ENCODE measurements around the gene SZRD1.

SZRD1 gene

DNA sequence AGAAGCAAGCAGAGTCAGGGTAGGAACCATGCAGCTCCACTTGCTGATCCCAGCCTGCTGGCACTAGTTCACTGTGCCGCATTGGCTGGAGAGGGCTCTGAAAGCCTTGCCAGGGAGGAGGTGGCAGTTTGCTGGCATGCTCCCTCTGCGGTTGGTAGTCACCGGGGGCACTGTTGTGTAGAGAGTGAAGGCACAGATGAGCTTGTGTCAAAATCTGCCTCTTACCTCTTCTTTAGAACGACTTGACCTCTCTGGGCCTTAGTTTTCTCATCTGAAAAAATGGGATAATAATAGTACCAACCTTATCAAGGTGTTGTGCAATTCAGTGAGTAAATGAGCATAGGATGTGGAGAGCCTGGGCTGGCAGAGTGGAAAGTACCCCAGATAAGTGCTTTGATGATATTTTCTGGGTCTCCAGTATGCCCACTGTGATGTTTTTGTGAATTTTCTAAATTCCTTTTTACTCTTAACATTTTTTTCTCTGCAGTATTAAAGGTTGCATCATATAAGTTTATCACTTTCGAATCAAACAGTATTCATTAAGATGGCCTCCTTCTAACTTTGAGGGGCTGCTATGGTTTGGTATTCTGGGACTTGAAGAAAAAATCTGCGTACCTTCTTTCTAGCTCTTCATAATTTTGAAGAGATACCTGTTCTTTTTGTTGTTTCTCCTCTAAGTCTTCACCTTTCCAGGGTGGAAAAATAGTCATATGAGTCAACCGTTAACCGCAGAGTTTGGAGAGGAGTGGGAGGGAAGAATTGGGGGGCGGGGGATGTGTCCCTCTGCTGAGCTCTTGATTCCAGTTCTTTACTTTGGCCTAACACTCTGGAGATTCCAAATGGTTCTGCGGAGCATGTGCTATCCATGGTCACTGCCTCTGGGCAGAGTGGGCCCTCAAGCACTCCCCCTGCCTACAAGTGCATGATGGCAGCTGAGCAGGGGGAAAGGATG is 26.8 kb downstream of the SZRD1 start:
- no peak for DNase-seq (ENCODE audit: low read depth in 1 of 2, low spot score in 1 of 2)

DNA sequence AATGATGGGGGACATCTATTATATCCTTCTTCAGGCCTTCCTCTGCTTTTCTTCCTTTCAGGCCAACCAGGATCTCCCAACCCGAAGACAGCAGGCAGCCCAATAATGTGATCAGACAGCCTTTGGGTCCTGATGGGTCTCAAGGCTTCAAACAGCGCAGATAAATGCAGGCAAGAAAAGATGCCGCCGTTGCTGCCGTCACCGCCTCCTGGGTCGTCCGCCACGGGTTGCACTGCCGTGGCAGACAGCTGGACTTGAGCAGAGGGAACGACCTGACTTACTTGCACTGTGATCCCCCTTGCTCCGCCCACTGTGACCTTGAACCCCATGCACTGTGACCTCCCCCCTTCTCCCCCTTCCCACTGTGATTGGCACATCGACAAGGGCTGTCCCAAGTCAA is 27.9 kb downstream of the SZRD1 start:
- no peak for DNase-seq (ENCODE audit: low read depth in 1 of 2, low spot score in 1 of 2)

DNA sequence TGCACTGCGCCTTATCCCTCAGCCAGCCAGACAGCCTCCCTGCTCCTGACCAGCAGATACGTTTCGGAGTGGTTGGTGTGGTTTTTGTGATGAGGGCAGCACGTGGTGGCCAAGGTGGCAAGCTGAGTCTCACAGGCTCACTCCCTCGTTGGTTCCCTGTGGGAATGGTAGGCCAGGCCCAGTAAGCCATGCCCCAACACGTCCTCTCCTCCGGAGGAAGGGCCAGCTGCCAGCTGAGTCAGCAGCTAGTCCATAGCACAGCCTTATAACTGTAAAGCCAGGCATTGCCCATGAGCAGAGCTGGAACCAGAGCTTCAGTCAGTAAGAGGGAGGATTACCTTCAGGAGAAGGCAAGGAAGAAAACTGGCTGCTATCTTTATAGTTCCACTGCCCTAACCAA is 29.5 kb downstream of the SZRD1 start:
- DNase-seq (ENCODE audit: low read depth in 1 of 2, low spot score in 1 of 2), result no peak

DNA sequence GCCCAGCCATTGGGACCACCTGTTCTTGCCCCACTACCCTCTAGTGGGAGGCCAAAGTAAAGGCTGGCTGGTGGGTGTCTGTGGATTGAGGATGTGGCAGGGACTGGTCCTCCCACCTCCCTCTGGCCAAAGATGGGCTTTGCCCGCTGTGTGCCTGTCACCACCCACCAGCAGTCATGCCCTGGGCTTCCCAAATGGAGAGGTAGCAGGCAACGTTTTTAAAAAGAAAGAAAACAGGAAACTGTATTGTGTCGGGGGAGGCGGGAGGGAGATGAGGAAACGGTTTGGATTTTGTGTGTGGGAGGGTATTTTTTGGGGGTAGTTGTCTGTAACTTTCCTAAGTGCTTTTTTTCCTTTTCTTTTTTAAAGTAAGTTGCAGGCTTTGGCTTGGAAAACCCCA is 30.1 kb downstream of the SZRD1 start:
- DNase-seq (ENCODE audit: low read depth in 1 of 2, low spot score in 1 of 2), result no peak

DNA sequence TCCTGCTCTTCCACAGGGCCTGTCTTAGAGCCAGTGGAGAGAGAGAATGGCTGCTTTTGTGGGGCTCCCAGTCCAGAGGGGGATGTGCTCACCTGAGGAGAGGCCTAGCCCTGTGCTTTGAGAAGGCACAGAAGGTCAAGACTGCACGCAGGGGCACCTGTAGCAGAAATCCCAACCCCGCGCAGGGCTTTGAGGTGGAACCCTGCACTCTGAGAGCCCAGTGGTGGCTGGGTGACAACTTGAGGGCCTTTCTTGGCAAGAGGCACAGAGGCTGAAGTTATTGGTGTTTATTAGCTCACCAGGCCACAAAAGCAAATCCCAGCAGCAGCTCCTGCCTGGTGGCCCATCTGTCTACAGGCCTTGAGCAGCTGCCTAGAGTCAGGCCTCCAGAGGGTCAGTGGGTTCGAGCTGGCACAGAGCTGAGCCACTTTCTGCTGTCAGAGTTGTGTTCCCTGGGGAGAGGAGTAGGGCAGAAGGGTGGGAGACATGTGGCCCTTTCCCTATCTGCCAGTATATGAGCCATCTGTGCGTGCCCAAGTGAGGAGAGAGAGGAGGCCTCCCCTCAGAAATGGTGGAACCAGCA is 31.4 kb downstream of the SZRD1 start:
- no peak for DNase-seq (ENCODE audit: low read depth in 1 of 2, low spot score in 1 of 2)

DNA sequence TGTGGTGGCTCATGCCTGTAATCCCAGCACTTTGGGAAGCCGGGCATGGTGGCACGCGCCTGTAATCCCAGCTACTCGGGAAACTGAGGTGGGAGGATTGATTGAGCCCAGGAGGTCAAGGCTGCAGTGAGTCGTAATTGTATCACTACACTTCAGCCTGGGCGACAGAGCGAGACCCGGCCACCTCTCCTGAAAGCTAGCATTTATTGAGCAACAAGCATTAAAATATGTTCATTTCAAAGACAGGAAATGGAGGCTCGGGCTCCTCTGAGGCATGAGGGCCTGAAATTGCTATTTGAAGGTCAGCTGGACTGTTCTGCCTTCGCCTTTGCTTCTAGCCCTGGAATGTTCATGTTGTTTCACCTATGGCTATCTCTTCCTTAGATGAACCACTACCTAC is 35.7 kb downstream of the SZRD1 start:
- no peak for DNase-seq (ENCODE audit: low read depth in 1 of 2, low spot score in 1 of 2)

DNA sequence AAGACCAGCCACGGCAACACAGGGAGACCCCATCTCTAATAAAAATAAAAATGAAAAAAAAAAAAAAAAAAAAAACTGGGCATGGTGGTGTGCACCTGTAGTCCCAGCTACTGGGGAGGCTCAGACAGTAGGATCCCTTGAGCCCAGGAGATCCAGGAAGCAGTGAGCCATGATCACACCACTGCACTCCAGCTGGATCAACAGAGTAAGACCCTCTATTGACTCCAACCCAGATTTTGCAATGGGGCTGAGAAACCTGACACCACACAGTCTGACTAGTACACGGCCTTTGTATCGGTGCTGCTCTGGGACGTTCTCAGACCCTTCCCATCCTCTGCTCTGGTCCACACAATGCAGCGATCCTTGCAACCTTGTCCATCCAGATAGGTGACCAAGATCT is 38.4 kb downstream of the SZRD1 start:
- DNase-seq (ENCODE audit: low read depth in 1 of 2, low spot score in 1 of 2), result no peak

DNA sequence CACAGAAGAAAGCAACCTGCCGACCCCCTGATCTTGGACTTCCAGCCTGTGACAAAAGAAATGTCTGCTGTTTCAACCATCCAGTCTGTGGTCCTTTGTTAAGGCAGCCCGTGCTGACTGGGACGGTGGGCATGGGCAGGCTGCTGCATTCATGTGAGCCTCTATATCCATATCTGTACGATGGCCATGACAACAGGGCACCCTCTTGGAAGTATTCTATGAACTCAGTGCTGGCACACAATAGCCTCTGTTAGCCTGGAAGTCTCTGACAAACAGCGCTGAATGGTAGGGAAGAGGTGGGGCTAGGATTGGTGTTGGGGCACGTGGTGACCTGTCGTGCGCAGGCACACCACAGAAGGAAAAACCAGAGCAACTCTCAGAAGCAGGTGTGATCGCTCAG is 39.8 kb downstream of the SZRD1 start:
- no peak for DNase-seq (ENCODE audit: low read depth in 1 of 2, low spot score in 1 of 2)

DNA sequence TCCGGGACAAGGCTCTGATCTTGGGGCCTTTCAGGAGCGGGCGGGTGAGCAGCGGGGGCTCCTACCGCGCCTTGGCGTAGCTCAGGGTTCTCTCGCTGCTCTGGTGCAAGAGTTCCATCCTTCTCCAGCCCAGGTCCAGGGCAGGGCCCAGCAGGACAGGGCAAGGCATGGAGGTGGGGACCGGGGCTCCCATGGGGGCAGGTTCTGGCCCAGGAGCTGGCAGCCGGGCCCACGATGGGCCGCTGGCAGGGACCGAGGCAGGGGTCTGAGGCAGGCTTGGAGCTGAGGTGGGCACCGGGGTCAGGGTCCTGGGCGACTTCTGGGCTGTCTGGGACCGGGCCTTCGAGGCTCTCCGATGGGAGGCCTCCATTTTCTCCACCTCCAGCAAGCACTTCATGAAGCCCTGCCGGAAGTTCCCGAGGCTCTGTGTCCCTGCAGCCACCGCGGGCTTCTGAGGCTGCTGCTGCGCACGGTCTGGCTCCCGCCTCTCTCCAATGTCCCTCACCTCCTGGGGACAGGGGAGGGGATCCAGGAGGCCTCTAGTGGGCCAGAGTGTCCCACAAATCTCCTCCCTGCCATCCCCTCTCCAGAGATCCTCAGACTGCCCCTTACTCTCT is 42.6 kb downstream of the SZRD1 start:
- DNase-seq (ENCODE audit: low read depth in 1 of 2, low spot score in 1 of 2), result no peak

DNA sequence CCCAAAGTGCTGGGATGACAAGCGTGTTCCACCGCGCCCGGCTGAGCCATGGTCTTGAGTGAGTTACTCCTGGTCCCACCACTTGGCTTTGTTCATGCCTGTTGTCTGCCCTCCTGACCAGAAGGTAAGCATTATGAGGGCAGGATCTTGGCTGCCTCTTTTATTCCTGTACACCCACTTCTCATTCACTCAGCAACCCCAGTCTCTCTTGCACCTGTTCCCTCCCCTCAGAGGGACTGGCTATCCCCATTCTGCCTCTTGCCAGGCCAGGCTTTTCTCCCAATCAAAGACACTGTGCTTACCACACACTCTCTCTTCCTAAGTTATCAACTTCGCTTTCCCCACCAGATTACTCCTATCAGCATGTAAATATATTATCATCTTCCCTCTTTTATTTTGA is 43.8 kb downstream of the SZRD1 start:
- DNase-seq (ENCODE audit: low read depth in 1 of 2, low spot score in 1 of 2), result no peak

DNA sequence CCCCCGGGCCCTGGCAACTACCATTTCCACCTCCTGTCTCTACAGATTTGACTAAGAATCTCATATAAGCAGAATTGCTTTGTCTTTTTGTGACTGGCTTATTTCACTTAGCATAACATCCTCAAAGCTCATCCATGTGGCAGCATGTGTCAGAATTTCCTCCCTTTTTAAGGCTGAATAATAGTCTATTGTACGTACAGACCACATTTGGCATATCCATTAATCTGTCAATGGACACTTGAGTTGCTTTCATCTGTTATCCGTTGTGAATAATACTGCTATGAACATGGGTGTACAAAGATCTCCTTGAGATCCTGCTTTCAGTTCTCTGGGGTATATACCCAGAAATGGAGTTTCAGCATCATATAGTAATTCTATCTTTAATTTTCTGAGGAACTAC is 46.1 kb downstream of the SZRD1 start:
- no peak for DNase-seq (ENCODE audit: low read depth in 1 of 2, low spot score in 1 of 2)

DNA sequence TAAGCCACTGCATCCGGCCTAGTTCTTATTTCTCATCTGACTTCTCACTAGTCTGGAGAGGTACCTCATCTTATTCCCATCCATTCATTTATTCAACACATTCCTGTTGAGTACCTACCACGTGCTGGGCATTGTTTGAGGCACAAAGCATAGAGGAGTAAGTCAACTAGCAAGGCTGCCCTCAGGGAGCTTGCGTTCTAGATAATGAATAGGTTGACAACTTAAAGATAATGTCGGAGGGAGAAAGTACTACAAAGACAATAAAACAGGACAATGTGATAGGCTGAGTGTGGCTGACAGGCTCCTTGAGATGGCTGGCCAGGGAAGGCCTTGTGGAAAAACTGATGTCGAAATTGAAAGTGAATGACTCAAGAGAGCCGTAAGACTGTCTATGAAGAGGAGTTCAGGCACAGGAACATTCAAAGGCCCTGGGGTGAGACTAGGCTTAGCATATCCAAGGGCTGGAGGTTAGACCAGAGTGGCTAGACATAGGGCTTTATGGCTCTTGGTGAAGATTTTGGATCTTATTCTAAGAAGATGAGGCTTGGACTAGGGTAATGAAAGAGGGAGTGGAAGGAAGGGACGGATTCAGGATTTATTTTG is 51.9 kb downstream of the SZRD1 start:
- no peak for DNase-seq (ENCODE audit: low read depth in 1 of 2, low spot score in 1 of 2)

DNA sequence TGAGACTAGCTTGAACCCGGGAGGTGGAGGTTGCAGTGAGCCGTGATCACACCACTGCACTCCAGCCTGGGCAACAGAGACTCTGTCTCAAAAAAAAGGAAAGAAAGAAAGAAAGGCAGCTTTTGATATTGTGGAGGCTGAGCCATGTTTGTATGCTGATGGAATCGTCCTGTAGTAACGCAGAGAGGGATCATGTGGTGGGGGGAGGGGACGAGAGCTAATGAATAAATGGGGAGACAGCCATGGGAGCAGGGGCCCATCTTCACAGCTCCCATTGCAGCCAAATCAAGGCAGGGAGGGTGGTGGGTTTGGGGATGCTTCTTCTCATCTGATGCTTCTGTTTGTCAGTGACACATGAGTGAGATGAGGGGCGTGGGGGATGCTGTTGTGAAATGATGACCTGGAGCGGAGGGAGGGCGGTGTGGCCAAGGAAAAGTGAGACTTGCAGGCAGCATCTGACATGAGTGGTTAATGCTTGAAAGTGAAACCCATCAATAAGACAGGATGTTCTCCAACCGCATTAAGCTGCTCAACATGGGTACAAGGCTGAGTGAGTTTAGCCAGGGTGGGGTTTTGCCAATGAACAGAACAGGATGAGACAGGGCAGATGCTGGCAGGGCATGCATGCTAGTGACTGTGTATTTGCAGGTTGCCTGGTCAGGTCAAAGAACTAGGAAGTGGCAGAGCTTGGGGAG is 53.5 kb downstream of the SZRD1 start:
- DNase-seq (ENCODE audit: low read depth in 1 of 2, low spot score in 1 of 2), result peak; percentile 15 to 23

DNA sequence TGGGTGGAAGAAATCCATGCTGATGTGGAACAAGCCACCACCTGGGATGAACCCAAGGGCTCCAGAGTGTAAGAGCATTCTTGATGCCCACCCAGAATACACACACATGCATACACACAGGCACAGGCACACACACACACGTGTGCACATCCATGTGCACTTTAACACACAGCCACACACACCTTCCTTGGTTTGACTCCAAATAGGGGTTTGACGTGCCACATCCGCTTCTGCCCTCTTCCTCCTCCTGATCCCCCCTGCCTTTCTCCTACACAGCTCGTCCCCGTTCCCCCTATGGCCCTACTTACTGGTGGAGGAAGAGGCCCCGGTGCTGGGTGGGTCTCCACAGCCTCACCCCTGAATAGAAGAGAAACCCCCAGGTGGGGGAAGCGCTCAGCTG is 54.2 kb downstream of the SZRD1 start:
- no peak for DNase-seq (ENCODE audit: low read depth in 1 of 2, low spot score in 1 of 2)

DNA sequence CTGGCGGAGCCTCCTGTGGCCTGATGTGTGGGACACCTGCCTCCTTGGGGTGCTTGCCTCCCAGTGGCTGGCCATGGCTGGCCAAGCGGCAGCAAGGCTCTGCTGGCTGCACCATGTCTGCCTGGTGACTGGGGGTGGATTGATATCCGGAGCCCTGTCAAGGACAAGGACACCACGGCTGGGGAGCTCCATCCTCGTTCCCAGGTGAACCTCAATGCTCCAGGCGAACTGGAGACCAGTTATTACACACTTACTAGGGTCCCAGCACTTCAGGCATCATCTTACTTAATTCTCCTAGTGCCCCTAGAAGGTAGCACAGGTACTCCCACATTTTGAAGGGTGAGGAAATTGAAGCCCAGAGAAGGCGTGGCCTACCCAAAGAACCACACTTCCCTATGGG is 55.0 kb downstream of the SZRD1 start:
- no peak for DNase-seq (ENCODE audit: low read depth in 1 of 2, low spot score in 1 of 2)

DNA sequence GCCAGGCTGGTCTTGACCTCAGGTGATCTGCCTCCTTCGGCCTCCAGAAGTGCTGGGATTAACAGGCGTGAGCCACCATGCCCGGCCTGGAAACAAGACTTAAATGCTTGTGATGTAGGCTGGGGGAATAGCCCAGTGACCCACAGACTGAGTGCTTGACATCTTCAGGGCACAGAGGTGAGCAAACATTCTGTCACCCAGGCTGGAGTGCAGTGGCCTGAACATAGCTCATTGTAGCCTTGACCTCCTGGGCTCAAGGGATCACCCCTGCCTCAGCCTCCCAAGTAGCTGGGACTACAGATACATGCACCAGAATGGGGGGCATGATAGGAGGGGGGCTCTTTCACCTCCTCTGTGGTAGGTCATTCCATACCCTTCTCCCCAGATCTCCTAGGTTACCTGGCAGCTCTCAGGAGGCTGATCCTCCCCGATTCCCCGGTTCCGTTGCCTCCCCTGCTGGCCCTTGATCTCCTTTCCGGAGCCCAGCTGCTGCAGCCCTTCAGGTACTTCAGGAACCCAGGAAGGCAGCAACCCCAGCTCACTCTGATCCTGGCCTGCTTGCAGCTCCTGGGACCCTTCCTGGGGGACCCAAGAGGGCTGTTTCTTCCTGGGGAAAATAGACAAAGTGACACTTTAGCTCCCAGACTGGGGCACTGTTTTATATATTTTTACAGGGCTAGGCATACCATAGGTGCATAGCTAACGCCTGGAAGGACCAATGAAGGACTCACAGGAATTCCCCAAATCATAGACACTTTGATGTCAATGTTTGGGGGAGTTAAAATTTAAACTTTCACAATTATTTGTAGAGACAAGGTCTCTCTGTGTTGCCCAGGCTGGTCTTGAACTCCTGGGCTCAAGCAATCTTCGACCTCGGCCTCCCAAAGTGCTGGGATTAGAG is 58.3 kb downstream of the SZRD1 start:
- DNase-seq (ENCODE audit: low read depth in 1 of 2, low spot score in 1 of 2), result no peak

DNA sequence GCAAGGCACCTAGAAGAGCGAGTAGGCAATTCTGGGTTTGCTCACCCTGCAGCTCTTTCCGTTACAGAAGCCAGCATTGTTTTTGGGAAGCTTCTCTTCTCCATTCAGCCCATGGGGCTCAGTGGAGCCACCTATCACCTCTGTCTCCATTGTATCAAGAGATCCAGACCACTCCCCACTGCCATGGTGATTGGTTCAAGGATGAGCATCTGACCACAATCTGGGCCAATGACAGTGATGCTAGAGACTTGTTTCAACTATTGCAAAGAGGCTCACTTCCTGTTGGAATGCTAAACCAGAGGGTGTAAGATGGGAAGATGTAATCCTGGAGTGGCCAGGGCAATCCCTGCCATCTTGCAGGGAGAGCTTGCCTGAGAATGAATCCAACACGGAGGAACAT is 63.6 kb downstream of the SZRD1 start:
- no peak for DNase-seq (ENCODE audit: low read depth in 1 of 2, low spot score in 1 of 2)

DNA sequence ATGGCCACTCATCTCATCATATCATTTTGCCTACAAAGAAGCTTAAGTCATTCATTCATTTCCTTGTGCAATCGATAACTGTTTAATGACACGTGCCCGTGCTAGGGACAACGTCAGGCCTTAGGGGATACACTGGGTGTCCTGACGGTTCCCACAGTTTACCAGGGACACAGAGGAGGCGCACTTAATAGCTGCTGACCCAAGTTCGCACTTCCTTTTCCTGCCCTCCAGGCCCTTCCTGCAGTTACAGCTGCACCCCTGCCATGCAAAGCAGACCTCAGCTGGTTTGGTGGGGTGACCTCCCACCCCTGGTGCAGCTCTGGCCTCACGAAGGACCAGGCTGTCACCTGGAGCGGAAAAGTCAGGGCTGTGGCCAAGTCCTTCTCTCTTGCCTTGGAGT is 66.0 kb downstream of the SZRD1 start:
- DNase-seq (ENCODE audit: low read depth in 1 of 2, low spot score in 1 of 2), result no peak

DNA sequence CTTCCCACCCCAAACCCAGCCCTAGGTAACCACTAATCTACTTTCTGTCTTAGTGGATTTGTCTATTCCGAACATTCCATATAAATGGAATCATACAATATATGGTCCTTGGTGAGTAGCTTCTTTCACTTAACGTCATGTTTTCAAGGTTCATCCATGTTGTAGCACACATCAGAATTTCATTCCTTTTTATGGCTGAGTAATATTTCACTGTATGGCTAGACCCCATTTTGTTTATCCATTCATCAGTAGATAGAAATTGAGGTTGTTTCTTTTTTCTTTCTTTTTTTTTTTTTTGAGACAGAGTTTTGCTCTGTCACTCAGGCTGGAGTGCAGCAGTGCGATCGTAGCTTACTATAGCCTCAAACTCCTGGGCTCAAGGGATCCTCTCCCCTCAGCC is 67.0 kb downstream of the SZRD1 start:
- no peak for DNase-seq (ENCODE audit: low read depth in 1 of 2, low spot score in 1 of 2)

DNA sequence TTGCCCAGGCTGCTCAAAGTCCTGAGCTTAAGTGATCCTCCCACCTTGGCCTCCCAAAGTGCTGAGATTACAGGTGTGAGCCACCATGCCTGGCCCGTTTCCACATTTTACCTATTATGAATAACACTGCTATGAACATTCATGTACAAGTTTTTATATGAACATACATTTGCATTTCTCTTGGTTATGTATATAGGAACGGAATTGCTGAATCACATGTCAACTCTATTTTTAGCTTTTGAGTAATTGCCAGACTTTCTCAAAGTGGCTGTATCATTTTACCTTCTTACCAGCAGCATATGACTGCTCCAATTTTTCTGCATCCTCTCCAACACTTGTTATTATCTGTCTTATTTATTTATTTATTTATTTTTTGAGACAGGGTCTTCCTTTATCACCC is 67.5 kb downstream of the SZRD1 start:
- no peak for DNase-seq (ENCODE audit: low read depth in 1 of 2, low spot score in 1 of 2)

Data from stimulated activated CD4-positive, alpha-beta T cell treated with anti-CD3 and anti-CD28 coated beads, Interleukin-15, amount 100 ng/mL, for 1 hour (primary cell).